Globus pallidus (tissue), 1 donor: ENCODE data around the gene AGBL4.

Source experiments
- DNase-seq: peaks from one replicate; pipeline ENCODE4 v3.0.0-alpha.2; 2015; ENCODE audit warnings: low spot score

The AGBL4 gene

GRCh38 chr1:48761986-48762385 lies 1261.8 kb downstream of the AGBL4 start:
- peak; percentile 9 for DNase-seq

GRCh38 chr1:48761411-48761810 lies 1262.3 kb downstream of the AGBL4 start:
- no peak for DNase-seq

- no peak for DNase-seq
Observed at GRCh38 chr1:48760857-48761256, 1262.9 kb downstream of the AGBL4 start.

GRCh38 chr1:48758976-48759375 lies 1264.8 kb downstream of the AGBL4 start:
- DNase-seq: no peak

GRCh38 chr1:48757363-48757762 lies 1266.4 kb downstream of the AGBL4 start:
- no peak for DNase-seq

- DNase-seq: no peak
Observed at GRCh38 chr1:48756683-48757316, 1267.0 kb downstream of the AGBL4 start.

GRCh38 chr1:48753293-48753692 lies 1270.5 kb downstream of the AGBL4 start:
- no peak for DNase-seq

GRCh38 chr1:48750109-48750508 lies 1273.6 kb downstream of the AGBL4 start:
- DNase-seq: peak; percentile 42

GRCh38 chr1:48749068-48749467 lies 1274.7 kb downstream of the AGBL4 start:
- DNase-seq: no peak

GRCh38 chr1:48746906-48747305 lies 1276.8 kb downstream of the AGBL4 start:
- DNase-seq: no peak

GRCh38 chr1:48744032-48744431 lies 1279.7 kb downstream of the AGBL4 start:
- DNase-seq: no peak

GRCh38 chr1:48743480-48743879 lies 1280.3 kb downstream of the AGBL4 start:
- DNase-seq: no peak

- DNase-seq: no peak
Observed at GRCh38 chr1:48741380-48741779, 1282.4 kb downstream of the AGBL4 start.

GRCh38 chr1:48740621-48741020 lies 1283.1 kb downstream of the AGBL4 start:
- no peak for DNase-seq

GRCh38 chr1:48739091-48739490 lies 1284.7 kb downstream of the AGBL4 start:
- no peak for DNase-seq

GRCh38 chr1:48738356-48738755 lies 1285.4 kb downstream of the AGBL4 start:
- DNase-seq: no peak

GRCh38 chr1:48735796-48736195 lies 1288.0 kb downstream of the AGBL4 start:
- no peak for DNase-seq

- no peak for DNase-seq
Observed at GRCh38 chr1:48730164-48730910, 1293.4 kb downstream of the AGBL4 start.

- no peak for DNase-seq
Observed at GRCh38 chr1:48728584-48728983, 1295.2 kb downstream of the AGBL4 start.

GRCh38 chr1:48726557-48727215 lies 1297.1 kb downstream of the AGBL4 start:
- DNase-seq: no peak

- no peak for DNase-seq
Observed at GRCh38 chr1:48726139-48726538, 1297.6 kb downstream of the AGBL4 start.

- no peak for DNase-seq
Observed at GRCh38 chr1:48725341-48726046, 1298.3 kb downstream of the AGBL4 start.

GRCh38 chr1:48720929-48721328 lies 1302.8 kb downstream of the AGBL4 start:
- DNase-seq: no peak
